GM18507 (cell line): ENCODE measurements around the gene NAGLU.
A peak's percentile ranks its signal among the peaks of the same experiment; 100 is the strongest.

Experiments used
- DNase-seq: peaks from one replicate; pipeline ENCODE4 v3.0.0; 2011; ENCODE audit warnings: low read depth; ENCODE audit not compliant: insufficient read length; ENCODE audit errors: extremely low spot score
- FAIRE-seq: peaks from 2 replicates; lab custom pipeline; 2011; peaks lifted over from hg19 to GRCh38; lab: Jason Lieb, UNC

The NAGLU gene

GRCh38 chr17:42578282-42578869 lies 42.3 kb downstream of the NAGLU start:
- FAIRE-seq (peak; percentile 95), DNase-seq (peak; percentile 75)

- no peak for FAIRE-seq
Measured at GRCh38 chr17:42579794-42580551, 43.9 kb downstream of the NAGLU start.

GRCh38 chr17:42581744-42582270 lies 45.8 kb downstream of the NAGLU start:
- DNase-seq (no peak), FAIRE-seq (no peak)

More at GRCh38 chr17:42579794-42580551, 43.9 kb downstream of the NAGLU start:
- DNase-seq, result no peak

GRCh38 chr17:42584880-42585279 lies 48.8 kb downstream of the NAGLU start:
- FAIRE-seq (no peak), DNase-seq (no peak)

- FAIRE-seq (peak; percentile 9), DNase-seq (no peak)
Measured at GRCh38 chr17:42585353-42585752, 49.3 kb downstream of the NAGLU start.

GRCh38 chr17:42586514-42587230 lies 50.6 kb downstream of the NAGLU start:
- FAIRE-seq (peak; percentile 89), DNase-seq (no peak)

- DNase-seq (no peak), FAIRE-seq (no peak)
Measured at GRCh38 chr17:42590886-42591285, 54.8 kb downstream of the NAGLU start.

GRCh38 chr17:42591411-42591810 lies 55.4 kb downstream of the NAGLU start:
- DNase-seq (no peak), FAIRE-seq (no peak)
